Stimulated activated CD4-positive, alpha-beta T cell treated with anti-CD3 and anti-CD28 coated beads, TNF-alpha, amount 100 ng/mL, for 24 hours (primary cell): Measurements from ENCODE around the gene STRBP.
"Not testable (repeated sequence)": the region's sequence is repeated elsewhere in the genome, so short reads cannot be mapped to it uniquely, and the experiment has no call there.

Experiments
- DNase-seq, 3 experiments: peaks; one replicate each; pipeline ENCODE4 v3.0.0-alpha.2; 2020; ENCODE audit warnings: low read depth in 3 of 3

The STRBP gene

DNA sequence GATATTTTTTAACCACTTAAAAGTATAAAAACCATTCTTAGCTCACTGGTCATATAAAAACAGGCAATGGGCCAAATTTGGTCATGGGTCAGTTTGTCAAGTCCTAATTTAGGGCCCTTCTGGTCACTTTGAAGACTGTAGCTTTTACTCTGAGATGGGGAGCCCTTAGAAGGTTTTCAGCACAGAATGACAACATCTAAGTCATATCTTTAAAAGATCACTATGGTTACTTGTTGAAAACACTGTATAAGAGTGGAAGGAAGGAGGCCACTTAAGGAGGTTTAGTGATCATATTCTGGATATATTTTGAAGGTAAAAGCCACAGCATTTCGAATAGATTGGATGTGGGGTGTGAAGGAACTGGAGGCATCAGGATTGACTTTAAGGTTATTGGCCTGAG is 76.7 kb downstream of the STRBP start:
- DNase-seq: no peak

DNA sequence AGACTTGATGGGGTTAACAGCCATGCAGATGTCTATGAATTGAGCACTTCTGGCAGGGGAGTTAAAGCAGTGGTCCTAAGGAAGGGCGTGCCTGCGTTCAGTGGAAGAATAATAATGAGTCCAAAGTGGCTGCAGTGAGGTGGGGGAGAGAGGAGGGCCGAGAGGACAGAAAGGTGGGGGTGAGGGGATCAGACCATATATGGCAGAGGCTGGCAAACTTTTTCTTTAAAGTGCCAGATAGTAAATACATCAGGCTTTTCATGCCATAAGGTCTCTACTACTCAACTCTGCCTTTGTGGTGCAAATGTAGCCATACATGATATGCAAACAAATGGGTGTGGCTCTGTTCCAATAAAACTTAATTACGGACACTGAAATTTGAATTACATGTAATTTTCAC is 77.1 kb downstream of the STRBP start:
- no peak for DNase-seq

DNA sequence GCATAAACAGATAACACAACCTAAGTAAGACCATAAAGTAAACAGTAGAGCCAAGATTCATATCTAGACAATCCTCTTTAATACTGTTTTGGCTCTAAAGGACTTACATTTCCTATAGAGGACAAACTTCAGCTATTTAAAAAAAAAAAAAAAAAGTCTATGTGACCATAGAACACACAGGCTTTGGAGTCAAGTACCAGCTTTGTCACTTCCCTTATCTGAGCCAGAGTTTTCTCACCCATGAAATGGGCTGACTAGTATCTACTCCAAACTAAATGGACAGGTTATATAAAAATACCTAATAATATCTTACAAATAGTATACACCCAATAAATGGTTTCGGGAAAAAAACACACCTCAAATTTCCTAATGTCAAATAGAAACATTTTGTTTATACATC is 81.3 kb downstream of the STRBP start:
- DNase-seq: no peak

DNA sequence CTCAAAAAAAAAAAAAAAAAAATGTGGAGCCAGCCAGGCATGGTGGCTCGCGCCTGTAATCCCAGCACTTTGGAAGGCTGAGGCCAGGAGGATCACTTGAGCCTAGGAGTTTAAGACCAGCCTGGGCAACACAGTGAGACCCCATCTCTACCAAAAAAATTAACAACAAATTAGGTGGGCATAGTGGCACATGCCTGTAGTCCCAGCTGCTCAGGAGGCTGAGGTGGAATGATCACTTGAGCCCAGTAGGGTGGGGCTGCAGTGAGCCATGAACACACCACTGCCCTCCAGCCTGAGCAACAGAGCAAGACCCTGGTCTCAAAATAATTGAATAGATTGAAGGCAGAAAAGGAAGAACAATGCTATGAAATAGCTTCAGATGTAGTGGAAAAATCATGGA is 82.4 kb downstream of the STRBP start:
- DNase-seq: not testable (repeated sequence)

DNA sequence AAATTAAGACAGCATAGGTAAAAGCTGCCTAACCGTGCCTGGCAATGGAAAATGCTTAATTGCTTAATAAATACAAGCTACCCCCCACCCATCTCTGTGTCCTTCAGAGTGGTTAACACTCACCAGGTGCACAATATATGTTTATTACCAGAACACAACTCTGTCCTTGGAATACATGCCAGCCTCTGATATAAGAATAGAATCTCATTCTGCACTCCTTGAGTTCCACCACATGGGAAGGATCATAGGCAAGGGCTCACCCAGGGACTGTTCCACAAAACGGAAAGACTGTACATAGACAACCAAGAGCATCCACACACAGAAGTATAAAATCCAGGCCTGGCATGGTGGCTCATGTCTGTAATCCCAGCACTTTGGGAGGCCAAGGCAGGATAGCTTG is 91.4 kb downstream of the STRBP start:
- no peak for DNase-seq

DNA sequence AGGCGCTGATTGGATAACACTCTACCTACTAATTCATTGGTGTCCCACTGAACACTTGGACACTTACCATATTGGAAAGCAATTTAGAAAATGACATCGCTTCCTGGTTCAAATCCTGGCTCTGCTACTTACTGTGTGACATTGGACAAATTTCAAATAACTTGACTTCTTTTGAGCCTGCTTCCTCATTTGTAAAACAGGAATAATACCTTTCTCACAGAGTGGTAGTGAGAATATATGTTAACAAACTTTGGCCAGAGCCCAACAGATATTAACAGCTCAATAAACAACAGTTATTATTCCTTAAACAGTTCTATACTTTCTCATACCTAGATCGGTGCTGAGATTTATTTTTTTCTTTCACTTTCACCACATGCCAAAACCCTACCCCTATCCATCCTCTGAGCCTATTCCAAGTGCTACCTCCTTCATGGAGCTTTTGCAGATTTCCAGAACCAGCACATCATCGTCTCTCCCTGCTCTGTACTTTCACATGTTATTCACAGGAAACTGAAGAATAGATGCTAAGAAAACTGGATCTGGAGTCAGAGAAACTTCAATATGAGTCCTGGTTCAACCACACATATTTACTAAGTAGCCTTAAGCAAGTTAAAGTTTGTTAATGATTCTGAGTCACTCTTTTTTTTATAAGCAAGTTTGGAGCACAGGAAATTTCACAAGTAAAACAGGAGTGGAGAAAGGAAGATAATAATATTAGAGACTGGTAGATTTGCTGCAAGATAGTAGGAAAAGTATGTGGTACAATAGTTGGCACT is 92.3 kb downstream of the STRBP start:
- no peak for DNase-seq

DNA sequence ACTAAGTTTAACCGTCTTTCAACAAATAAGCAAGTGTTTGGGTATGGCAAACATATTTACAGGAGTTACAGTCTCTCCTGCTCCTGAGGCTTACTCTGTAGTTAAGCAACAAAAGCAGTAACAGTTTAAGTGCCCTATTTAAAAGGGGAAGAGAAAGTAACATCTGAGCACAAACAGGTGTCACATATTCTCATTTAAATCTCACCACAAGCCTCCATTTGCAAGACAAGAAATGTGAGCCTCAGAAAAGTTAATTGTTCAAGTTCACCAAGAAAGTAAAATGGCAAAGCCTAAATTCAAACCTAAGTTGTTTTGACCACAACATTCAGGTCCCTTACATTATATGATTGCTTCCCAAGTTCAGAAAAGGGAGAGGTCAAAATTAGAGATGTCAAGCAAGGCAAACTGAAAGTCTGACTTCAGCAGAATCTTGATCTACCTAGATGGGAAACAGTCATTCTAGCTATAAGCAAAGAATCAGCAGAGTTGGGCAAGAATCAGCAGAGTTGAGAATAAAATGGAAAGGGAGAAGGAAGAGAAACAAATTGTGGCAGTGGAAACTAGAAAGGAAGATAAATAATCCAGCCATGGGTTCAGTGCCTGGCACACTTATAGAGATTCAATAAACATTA is 93.4 kb downstream of the STRBP start:
- no peak for DNase-seq

DNA sequence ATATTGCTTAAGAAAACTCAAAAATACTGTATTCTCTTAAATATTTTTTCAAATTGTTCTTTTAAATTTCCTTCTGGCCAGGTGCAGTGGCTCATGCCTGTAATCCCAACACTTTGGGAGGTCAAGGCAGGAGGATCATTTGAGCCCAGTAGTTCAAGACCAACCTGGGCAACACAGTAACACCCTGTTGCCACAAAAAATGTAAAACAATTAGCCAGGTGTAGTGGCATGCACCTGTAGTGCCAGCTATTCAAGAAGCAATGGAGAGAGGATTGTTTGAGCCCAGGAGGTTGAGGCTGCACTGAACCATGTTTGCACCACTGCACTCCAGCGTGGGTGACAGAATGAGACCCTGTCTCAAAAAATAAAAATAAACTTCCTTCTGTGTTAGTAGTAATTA is 94.3 kb downstream of the STRBP start:
- no peak for DNase-seq

DNA sequence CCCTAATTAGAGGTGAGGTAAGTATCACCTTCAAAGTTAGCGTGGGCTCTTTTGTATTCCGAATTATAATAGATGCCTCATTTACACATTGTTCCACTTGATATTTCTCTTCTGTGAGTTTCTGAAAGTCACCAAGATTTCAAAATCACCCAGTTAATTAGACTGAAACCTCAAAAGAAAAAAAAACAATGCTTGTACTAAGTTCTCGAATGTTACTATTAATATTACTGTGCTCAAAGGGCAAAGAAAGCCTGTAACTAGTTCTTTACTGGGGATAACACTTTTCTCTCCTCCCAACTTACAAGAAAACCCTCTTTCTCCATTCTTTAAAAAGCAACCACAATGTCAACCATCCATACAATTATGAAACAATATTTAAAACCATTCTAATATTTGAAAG is 98.5 kb downstream of the STRBP start:
- no peak for DNase-seq

DNA sequence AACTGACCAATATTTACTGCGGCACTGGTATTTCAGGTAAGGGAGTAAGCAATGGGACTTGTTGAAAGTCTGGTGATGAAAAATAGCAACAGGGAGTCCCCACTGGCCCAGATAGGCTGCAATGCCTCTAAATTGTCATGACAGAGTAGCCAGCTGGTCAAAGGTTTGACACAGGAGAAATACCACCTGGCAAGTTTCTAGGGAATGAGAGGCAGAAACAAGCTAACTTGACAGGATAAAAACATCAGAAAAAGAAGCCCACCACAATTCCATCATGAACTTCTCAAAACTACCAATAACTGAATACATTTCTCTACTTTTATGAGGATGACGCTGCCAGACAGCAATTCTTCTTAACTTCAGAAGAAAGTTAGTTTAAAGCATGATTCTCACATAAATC is 99.8 kb downstream of the STRBP start:
- no peak for DNase-seq

DNA sequence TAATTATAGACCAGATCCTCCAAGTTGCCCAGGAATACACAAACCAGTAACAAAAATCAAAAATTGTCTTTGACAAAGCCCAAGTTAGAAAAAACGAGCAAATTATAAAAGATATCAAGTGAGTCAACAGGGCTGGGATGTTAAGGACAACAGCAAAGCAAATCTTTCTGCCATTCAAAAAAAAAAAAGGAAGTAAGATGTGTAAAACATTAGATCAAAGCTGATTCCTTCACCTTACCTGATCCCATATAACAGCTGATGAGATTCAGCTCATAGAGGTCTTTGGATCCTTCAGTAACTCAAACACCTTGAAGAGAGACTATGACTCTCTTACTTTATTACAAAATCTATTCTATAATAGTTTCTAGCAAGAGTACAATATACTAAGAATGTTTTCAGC is 100.9 kb downstream of the STRBP start:
- no peak for DNase-seq

DNA sequence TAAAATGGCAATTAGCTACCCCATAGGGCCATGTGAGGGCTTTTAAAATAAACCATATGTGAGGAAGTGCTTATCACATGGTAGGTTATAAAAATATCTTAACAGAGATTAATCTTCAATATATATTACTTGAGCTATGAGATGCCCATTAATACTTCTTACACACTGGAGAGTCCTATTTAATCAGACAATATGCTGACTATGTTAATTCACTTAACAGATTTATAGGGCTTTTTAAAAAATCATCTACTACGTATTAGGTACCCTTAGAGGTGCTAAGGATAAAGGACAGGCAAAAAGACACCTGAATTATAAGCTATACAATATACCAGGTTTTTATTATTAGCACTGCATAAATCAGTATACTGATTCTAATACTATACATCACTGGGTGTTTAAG is 102.6 kb downstream of the STRBP start:
- DNase-seq: no peak

DNA sequence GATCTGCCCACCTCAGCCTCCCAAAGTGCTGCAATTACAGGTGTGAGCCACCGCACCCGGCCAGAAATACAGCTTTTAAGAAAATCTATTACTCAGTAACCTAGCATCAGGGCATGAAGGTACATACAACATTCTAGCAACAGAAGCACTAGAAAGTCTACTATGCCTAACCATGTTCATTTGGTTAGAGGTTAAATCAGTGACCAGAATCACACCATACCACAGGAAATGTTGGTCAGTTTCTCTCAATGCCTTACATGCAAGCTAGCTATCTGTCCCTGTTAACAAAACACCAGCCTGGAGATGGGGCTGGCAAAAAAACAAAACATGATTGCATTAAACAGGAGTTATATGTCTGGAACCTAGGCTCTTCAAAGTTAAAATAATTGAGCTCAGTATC is 104.1 kb downstream of the STRBP start:
- DNase-seq: no peak

DNA sequence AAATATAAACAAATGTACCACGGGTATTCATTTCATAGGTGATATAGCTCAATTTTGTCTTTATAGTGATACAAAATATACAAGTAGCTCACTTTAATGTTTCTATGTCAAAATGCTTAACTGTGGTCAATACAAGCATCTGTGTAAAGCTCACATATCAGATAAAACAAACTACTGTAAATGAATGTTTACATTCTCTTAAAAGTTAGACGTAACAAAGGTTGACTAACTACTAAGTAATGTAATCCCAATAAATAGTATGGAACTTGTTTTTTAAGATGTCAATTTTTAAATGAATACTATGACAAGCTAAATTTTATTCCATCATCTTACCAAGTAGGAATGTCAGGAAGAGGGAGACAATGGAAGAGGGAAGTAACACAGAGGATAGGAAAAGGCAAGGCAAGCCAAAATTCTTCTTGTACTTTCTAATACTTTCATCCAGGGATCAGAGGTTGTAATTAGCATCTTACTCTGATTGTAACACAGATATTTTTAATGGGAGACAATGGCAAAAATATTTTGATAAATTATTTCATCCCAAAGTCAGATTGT is 105.5 kb downstream of the STRBP start:
- DNase-seq: no peak

DNA sequence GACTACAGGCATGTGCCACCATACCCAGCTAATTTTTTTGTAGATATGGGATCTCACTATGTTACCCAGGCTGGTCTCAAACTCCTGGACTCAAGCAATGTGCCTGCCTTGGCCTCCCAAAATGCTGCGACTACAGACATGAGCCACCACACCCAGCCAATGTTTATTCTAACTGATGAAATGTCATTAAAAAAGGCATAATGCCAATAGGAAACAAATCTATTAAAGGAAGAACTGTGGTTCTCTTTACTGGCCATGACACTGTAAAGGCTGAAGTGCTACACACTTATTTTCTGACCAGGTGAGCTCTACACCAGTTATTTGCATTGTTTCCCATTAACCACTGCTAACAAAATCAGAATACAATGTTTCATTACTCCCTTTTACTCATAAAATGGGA is 106.0 kb downstream of the STRBP start:
- no peak for DNase-seq

DNA sequence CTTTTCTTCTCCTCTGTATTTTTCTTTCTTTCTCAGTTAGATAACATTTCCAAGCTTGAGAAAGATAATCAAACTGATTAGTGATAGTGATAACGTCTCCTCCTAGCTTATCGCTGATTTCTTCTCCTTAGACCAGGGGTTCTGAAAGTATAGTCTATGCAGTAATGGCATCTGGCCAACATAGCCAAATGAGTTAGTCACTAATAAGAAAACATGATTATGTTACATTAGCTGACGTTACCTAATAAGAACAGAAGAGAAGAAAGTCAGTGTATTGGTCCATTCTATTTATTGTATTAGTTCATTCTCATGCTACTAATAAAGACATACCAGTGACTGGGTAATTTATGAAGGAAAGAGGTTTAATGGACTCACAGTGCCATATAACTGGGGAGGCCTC is 111.2 kb downstream of the STRBP start:
- no peak for DNase-seq

DNA sequence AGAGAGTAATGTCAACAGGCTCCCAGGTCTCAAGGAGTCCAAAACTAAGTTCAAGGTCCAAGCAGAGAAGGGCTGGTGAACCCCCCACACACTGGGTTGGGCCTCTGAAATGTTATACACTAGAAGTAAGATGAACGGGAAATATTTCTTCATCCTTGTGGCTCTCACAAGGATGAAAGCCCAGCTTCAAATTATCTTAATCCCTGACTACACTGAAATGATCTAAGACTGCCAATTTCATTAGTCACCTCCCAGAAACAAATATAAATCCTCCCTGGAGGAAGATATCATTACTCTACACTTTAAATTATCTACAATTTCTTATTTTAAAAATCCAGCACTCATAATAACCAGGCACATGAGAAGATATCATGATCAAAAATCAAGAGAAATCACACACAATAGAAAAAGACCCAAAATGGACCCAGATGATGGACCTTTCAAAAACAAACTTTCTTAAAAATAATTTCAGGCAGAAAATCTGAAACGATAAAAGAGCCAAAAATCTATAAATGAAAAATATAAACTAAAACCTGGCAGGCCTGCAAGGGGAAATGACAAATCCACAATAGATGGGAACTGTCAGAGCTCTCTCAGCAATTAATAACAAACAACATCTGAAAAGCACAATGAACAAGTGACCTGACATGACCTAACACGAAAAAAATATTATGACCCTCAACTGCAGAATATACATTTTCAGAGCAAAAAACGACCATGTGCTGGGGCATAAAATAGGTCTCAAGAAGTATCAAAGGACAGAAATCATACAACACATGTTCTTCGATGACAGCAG is 117.5 kb downstream of the STRBP start:
- DNase-seq: no peak

DNA sequence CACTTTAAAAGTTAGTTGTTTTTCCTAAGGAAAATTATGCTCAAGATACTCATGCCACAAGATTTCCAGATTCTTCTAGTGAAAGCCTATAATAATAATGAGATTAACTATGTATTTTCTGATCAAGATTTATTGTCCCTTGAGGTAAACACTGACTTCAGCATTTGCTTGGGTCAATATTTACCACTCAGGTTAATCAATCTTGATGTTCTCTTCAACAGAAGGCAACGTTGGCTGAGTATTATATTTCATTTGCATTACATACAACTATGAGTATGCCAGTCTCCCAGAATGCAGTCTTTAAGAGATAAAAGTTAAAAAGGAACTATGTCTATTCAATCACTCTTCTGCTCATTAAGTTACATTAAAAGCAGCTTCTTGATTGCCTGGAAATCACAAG is 119.3 kb downstream of the STRBP start:
- no peak for DNase-seq

DNA sequence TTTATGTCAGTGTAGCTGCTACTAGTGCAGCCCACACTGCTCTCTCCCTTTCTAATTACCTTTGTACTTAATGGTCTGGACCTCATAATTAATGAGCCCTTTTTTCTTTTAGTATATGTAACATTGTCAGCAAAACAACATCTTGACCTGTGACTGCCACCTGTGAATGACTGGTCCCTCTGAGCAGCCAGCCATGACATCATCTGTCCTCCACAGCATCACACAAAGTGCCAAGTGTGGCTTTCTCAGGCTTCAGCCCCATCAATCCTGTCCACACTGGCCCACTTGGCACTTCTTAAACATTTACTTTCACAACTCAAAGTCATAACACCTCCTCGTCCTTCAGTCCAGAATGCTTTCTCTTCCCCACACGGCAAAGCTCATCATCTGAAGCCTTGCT is 130.2 kb downstream of the STRBP start:
- DNase-seq: no peak

DNA sequence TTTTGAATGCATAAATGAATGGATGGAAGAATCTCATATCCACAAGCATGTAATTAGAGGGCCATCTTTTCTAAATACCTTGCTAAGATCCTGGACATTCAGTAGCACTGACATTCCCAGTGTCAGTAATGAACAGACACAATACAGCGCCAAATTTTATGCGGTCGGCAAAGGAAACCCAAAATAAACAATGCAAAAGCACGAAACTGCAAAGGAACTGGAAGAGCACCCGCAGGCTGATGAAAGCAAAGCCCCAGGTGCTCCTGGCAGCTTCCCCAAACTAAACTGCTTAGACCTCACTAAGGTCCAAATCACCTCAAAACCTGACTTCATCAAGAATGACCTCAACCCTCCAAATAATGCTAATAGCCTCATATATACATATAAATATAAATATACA is 133.0 kb downstream of the STRBP start:
- no peak for DNase-seq

DNA sequence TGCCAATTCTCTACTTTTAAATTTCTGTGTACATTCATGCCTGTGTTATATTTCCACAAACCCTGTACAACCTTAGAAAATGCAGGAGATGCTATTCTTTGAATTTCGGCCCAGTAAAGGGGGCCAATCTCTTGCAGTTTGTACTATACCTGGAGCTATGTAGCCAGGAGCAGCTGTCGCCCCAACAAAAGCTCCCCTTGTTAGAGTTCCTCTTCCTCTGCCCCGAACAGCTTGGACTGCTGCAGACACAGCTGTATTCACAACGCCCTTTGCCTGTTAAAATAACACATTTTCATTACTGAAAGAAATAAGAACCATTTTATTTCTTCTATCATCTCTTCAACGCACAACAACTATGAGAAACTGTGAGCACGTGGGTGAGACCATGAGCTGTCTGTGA is 135.7 kb downstream of the STRBP start:
- no peak for DNase-seq

DNA sequence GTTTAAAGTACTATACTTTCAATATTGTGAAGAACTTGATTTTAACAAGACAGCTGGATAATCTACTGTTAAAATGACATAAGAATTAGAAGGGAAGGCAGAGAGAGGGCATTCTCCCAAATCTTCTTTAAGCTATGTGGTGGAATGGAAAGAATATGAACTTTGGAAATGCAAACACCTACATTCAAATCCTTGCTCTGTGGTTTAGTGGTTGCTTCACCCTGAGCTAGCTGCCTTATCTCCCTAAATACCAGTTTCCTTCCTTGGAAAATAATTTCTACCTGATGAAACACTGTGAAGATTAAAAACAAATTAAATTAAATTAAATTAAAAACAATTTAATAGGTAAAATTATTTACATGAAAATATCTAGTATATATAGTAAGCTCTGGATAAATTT is 136.4 kb downstream of the STRBP start:
- DNase-seq: no peak

DNA sequence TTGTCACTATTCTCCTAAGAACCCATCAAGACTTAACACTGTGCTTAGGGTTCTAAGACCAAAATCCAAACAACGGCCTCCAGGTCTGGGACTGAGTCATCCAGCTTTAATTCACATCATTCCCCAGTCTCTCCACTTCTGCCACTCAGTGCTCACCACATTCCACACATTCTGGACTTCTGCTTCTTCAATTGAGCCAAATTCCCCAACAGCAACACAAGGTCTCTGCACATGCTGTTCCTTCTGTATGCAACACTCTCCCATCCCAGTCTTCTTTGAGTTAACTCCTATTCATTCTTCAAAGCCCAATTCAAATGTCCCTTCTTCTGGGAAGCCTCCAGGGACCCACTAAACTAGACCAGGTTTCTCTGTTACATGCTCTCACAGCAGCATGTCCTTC is 137.1 kb downstream of the STRBP start:
- DNase-seq: no peak
